PC-3 (cell line): Measurements from ENCODE around the gene COL25A1.

Source experiments
- CTCF ChIP-seq: fragments of 300-600 bp; sonication (generic); conservative IDR thresholded peaks from 2 replicates; pipeline ENCODE4 v1.5.1; 2017; ENCODE audit warnings: antibody characterized with exemption, low read depth, mild to moderate bottlenecking, low read length
- EZH2 ChIP-seq: fragments of 300-600 bp; sonication (generic); IDR thresholded peaks from one replicate; pipeline ENCODE4 v1.6.1; 2017; ENCODE audit warnings: antibody characterized with exemption, mild to moderate bottlenecking, low read length; ENCODE audit not compliant: unreplicated experiment
- EZH2phosphoT487 ChIP-seq: fragments of 300-600 bp; sonication (generic); IDR thresholded peaks from 2 replicates; pipeline ENCODE4 v1.6.1; 2018; ENCODE audit warnings: mild to moderate bottlenecking, antibody characterized with exemption, low read length, borderline replicate concordance

GRCh38 chr4:108811486-108811885 is 491.0 kb downstream of the COL25A1 start:
- TF ChIP-seq CTCF, result no peak
- TF ChIP-seq EZH2, result no peak
- TF ChIP-seq EZH2phosphoT487, result no peak
